HuH-7.5 (cell line): ENCODE results near the gene INTS2.
"Not testable (repeated sequence)": the region's sequence is repeated elsewhere in the genome, so short reads cannot be mapped to it uniquely, and the experiment has no call there.

ENCODE experiments used
- DNase-seq: peaks from one replicate; pipeline ENCODE4 v3.0.0; 2011; ENCODE audit warnings: low spot score

Gene INTS2

GRCh38 chr17:61846761-61847375 is 80.9 kb downstream of the INTS2 start:
- DNase-seq, result no peak

GRCh38 chr17:61846088-61846487 is 81.7 kb downstream of the INTS2 start:
- no peak for DNase-seq

GRCh38 chr17:61843435-61843834 is 84.3 kb downstream of the INTS2 start:
- DNase-seq, result no peak

- DNase-seq, result no peak
Observed at GRCh38 chr17:61842899-61843298, 84.9 kb downstream of the INTS2 start.

- no peak for DNase-seq
Observed at GRCh38 chr17:61839300-61839786, 88.4 kb downstream of the INTS2 start.

- peak; percentile 94 for DNase-seq
Observed at GRCh38 chr17:61837175-61838051, 90.4 kb downstream of the INTS2 start.

GRCh38 chr17:61836266-61837174 is 91.3 kb downstream of the INTS2 start:
- no peak for DNase-seq

GRCh38 chr17:61835606-61836005 is 92.2 kb downstream of the INTS2 start:
- no peak for DNase-seq

- DNase-seq, result no peak
Observed at GRCh38 chr17:61834610-61835009, 93.2 kb downstream of the INTS2 start.

GRCh38 chr17:61833536-61834193 is 94.1 kb downstream of the INTS2 start:
- DNase-seq, result peak; percentile 72

GRCh38 chr17:61832463-61832862 is 95.3 kb downstream of the INTS2 start:
- DNase-seq, result no peak

GRCh38 chr17:61831099-61831498 is 96.7 kb downstream of the INTS2 start:
- no peak for DNase-seq

GRCh38 chr17:61828694-61829093 is 99.1 kb downstream of the INTS2 start:
- DNase-seq, result no peak

- no peak for DNase-seq
Observed at GRCh38 chr17:61827649-61828395, 100.0 kb downstream of the INTS2 start.

GRCh38 chr17:61826866-61827265 is 100.9 kb downstream of the INTS2 start:
- not testable (repeated sequence) for DNase-seq

GRCh38 chr17:61826198-61826597 is 101.6 kb downstream of the INTS2 start:
- not testable (repeated sequence) for DNase-seq

GRCh38 chr17:61825448-61826137 is 102.2 kb downstream of the INTS2 start:
- DNase-seq, result no peak

- DNase-seq, result no peak
Observed at GRCh38 chr17:61822326-61823285, 105.2 kb downstream of the INTS2 start.

GRCh38 chr17:61821655-61822054 is 106.1 kb downstream of the INTS2 start:
- no peak for DNase-seq
